K562 (cell line): ENCODE results near the gene COL26A1. TPM values are rescaled to one million over a fixed set of nuclear protein-coding genes. Genes with fewer than 3 reads are reported as not detected.
A peak's percentile ranks its signal among the peaks of the same experiment; 100 is the strongest.

Experiments used
- ATAC-seq: fragments of 200-7000 bp; cut with Tn5 transposase; 3 replicates; pipeline ENCODE4 v1.9.1; 2020; ENCODE audit warnings: moderate library complexity
- BruUV-seq: library from RNA; stranded (reverse); fragments of 400-500 nt; replicated peaks from 2 replicates; lab custom pipeline; 2021; lab: Mats Ljungman, UMichigan
- CTCF ChIA-PET: fragments of 300-600 bp; formaldehyde crosslinking; extraction: SDS; loops from one replicate; lab custom pipeline; 2021; ENCODE audit warnings: low intra/inter-chr PET ratio; lab: Yijun Ruan, JAX
- POLR2A ChIA-PET: fragments of 300-600, 350-650 bp; sonication (Branson Sonifier 250); formaldehyde crosslinking; extraction: SDS; loops from one replicate; lab custom pipeline; 2021; ENCODE audit warnings: antibody characterized with exemption, inconsistent platforms; lab: Yijun Ruan, JAX
- DNase-seq, 4 experiments: peaks; one replicate each; pipeline versions ENCODE4 v3.0.0 to v3.0.0-alpha.2; 2011 to 2018; ENCODE audit warnings: low spot score in 3 of 4, mixed read lengths in 3 of 4; ENCODE audit errors: extremely low read depth in 1 of 4
- FAIRE-seq: peaks from 2 replicates; lab custom pipeline; 2011; peaks lifted over from hg19 to GRCh38; lab: Jason Lieb, UNC
- H2AFZ ChIP-seq: 2 replicates; pipeline ENCODE4 v1.6.0; 2011; ENCODE audit warnings: low read depth, low read length, control low read depth, inconsistent platforms
- H3K27ac ChIP-seq: fragments of 200-600 bp; 3 replicates; pipeline ENCODE4 v1.8.0; 2011; ENCODE audit warnings: low read depth, mild to moderate bottlenecking, control low read depth, inconsistent platforms, low read length, moderate library complexity, mixed read lengths; ENCODE audit errors: extremely low read depth
- H3K27me3 ChIP-seq, 2 experiments: fragments of 300-600 bp in 1 of 2; 2 replicates in 1 of 2; 3 replicates in 1 of 2; pipeline versions ENCODE4 v1.6.0 to v1.8.0; 2011; ENCODE audit warnings: inconsistent platforms in 2 of 2, low read length in 2 of 2, mild to moderate bottlenecking in 1 of 2, mixed read lengths in 1 of 2, moderate library complexity in 1 of 2; ENCODE audit not compliant: control insufficient read depth in 2 of 2, insufficient read depth in 2 of 2
- H3K36me3 ChIP-seq: fragments of 300-600 bp; 3 replicates; pipeline ENCODE4 v1.8.0; 2011; ENCODE audit warnings: mild to moderate bottlenecking, low read length, inconsistent platforms; ENCODE audit not compliant: control insufficient read depth, insufficient read depth
- H3K4me1 ChIP-seq, 2 experiments: fragments of 200-600 bp in 1 of 2; replicated peaks in 1 of 2; 2 replicates in 1 of 2; 3 replicates in 1 of 2; pipeline versions ENCODE4 v1.5.1 to v1.8.0; 2011; ENCODE audit warnings: inconsistent platforms in 2 of 2, low read length in 2 of 2, mild to moderate bottlenecking in 1 of 2, mixed read lengths in 1 of 2, moderate library complexity in 1 of 2; ENCODE audit not compliant: control insufficient read depth in 2 of 2, insufficient read depth in 2 of 2
- H3K4me2 ChIP-seq: 2 replicates; pipeline ENCODE4 v1.6.1; 2011; ENCODE audit warnings: low read length, control low read depth, inconsistent platforms, mixed read lengths; ENCODE audit not compliant: insufficient read depth
- H3K4me3 ChIP-seq: fragments of 200-600 bp; sonication (generic), shearing (Covaris generic); 2 replicates; pipeline ENCODE4 v1.5.1; 2016; ENCODE audit warnings: control low read depth, inconsistent platforms
- H3K79me2 ChIP-seq: fragments of 200-600 bp; 3 replicates; pipeline ENCODE4 v1.8.0; 2011; ENCODE audit warnings: low read length, inconsistent platforms; ENCODE audit not compliant: control insufficient read depth, insufficient read depth
- H3K9ac ChIP-seq, 2 experiments: 2 replicates each; pipeline versions ENCODE4 v1.6.0 to v1.6.1; 2011; ENCODE audit warnings: low read depth in 2 of 2, low read length in 2 of 2, control low read depth in 1 of 2, inconsistent platforms in 1 of 2, mild to moderate bottlenecking in 1 of 2, mixed read lengths in 1 of 2; ENCODE audit not compliant: insufficient read depth in 1 of 2
- H3K9me1 ChIP-seq: one replicate; pipeline ENCODE4 v1.6.0; 2011; ENCODE audit warnings: inconsistent platforms, mild to moderate bottlenecking, low read length, moderate library complexity; ENCODE audit not compliant: control insufficient read depth, insufficient read depth
- H3K9me3 ChIP-seq: replicated peaks from 2 replicates; pipeline ENCODE4 v1.5.1; 2011; ENCODE audit warnings: low read depth, low read length, inconsistent platforms; ENCODE audit not compliant: control insufficient read depth, insufficient read depth
- H4K20me1 ChIP-seq: replicated peaks from 2 replicates; pipeline ENCODE4 v1.6.1; 2011; ENCODE audit warnings: low read length, inconsistent platforms, mixed read lengths; ENCODE audit not compliant: control insufficient read depth, insufficient read depth
- GABPA ChIP-seq: fragments of 200-800 bp; sonication (Bioruptor generic); conservative IDR thresholded peaks from 2 replicates; pipeline ENCODE4 v1.6.1; 2016; ENCODE audit warnings: low read depth, missing genetic modification characterization, missing compliant biosample characterization
- HNRNPUL1 ChIP-seq: fragments of 200-400 bp; formaldehyde crosslinking; IDR thresholded peaks from 2 replicates; pipeline ENCODE4 v1.6.1; 2017; ENCODE audit warnings: low read length
- NRF1 ChIP-seq, 2 experiments: fragments of 450-650 bp; IDR thresholded peaks in 1 of 2; conservative IDR thresholded peaks in 1 of 2; 2 replicates each; pipeline ENCODE4 v1.6.1; 2014; ENCODE audit warnings: mild to moderate bottlenecking in 2 of 2
- PHF20 ChIP-seq: fragments of 450-650 bp; IDR thresholded peaks from 2 replicates; pipeline ENCODE4 v1.6.1; 2018; ENCODE audit not compliant: partially characterized antibody
- SMAD3 ChIP-seq: fragments of 450-650 bp; formaldehyde crosslinking; conservative IDR thresholded peaks from 2 replicates; pipeline ENCODE4 v1.4.0; 2020; ENCODE audit warnings: mild to moderate bottlenecking
- TAF1 ChIP-seq: IDR thresholded peaks from 2 replicates; pipeline ENCODE4 v1.6.1; 2011; ENCODE audit warnings: mild to moderate bottlenecking, low read length, moderate library complexity; ENCODE audit not compliant: insufficient read depth, control insufficient read depth, severe bottlenecking; ENCODE audit errors: extremely low read depth
- ZKSCAN3 ChIP-seq: fragments of 250-450 bp; sonication (Bioruptor Pico); IDR thresholded peaks from 2 replicates; pipeline ENCODE4 v1.4.0; 2020
- ZNF274 ChIP-seq: IDR thresholded peaks from 2 replicates; pipeline ENCODE4 v1.6.1; 2011; ENCODE audit warnings: low read depth, mild to moderate bottlenecking, low read length, moderate library complexity, borderline replicate concordance
- ZNF445 ChIP-seq: fragments of 250-450 bp; sonication (Bioruptor Pico); IDR thresholded peaks from 2 replicates; pipeline ENCODE4 v1.4.0; 2020; ENCODE audit warnings: low read depth, mild to moderate bottlenecking, moderate library complexity
- ZNF644 ChIP-seq: fragments of 200-800 bp; sonication (Bioruptor generic); IDR thresholded peaks from 2 replicates; pipeline ENCODE4 v1.6.1; 2016; ENCODE audit warnings: low read depth, missing genetic modification characterization, missing compliant biosample characterization
- ZNF77 ChIP-seq: fragments of 250-450 bp; sonication (Bioruptor Pico); IDR thresholded peaks from 2 replicates; pipeline ENCODE4 v1.5.0; 2020
- WGBS: fragments of 100-300 bp; shearing (Covaris generic); methylation state at CpG from one replicate; pipeline ENCODE4 v1.1.6; 2016; ENCODE audit warnings: low coverage, mixed read lengths; ENCODE audit not compliant: insufficient coverage; ENCODE audit errors: missing lambda C conversion rate; 5-methylcytosine and 5-hydroxymethylcytosine counted together
- in situ Hi-C: fragments of 300-500 bp; cut with MboI; formaldehyde crosslinking; loops from 4 replicates; pipeline ENCODE4 v1.15.0; 2018; ENCODE audit warnings: inconsistent platforms, mixed read lengths
- intact Hi-C: fragments of 100-400 bp; cut with micrococcal nuclease; formaldehyde crosslinking; loops from 2 replicates; pipeline ENCODE4 v1.14.2; 2022
- polyA plus RNA-seq, 8 experiments: library from polyadenylated mRNA; depleted of rRNA in 4 of 8; stranded (reverse) in 5 of 8; unstranded in 3 of 8; fragments of >200 nt; fragmentation: Nextera tagmentation in 2 of 8; fragmentation: Illumina TruSeq in 1 of 8; extraction: Ambion mirVana in 2 of 8; extraction: Trizol in 1 of 8; gene quantifications; 2 replicates each; pipeline versions ENCODE4 v1.2.1 to v1.2.3, GENCODE V29; 2011 to 2014; ENCODE audit warnings: inconsistent platforms in 1 of 8, missing spikeins in 1 of 8
- total RNA-seq, 7 experiments: library from RNA; depleted of rRNA in 6 of 7; stranded (reverse); fragments of >200 nt in 6 of 7; fragmentation: Illumina TruSeq in 2 of 7; extraction: Trizol in 2 of 7; gene quantifications; 2 replicates each; pipeline versions ENCODE4 v1.2.1 to v1.2.3, GENCODE V29; 2011 to 2021; ENCODE audit warnings: low replicate concordance in 1 of 7
- TF ChIP-seq, protein P1 (sequence below): fragments of 200-800 bp; sonication (Bioruptor generic); IDR thresholded peaks from 2 replicates; pipeline ENCODE4 v1.6.1; 2017; ENCODE audit warnings: missing genetic modification characterization, missing compliant biosample characterization
- TF ChIP-seq, protein P2 (sequence below): fragments of 250-450 bp; sonication (Bioruptor Pico); IDR thresholded peaks from 2 replicates; pipeline ENCODE4 v1.8.0; 2022; ENCODE audit warnings: moderate library complexity, mild to moderate bottlenecking, inconsistent platforms
- TF ChIP-seq, protein P3 (sequence below): sonication (generic); formaldehyde crosslinking; IDR thresholded peaks from 2 replicates; pipeline ENCODE4 v1.8.0; 2022; ENCODE audit warnings: mild to moderate bottlenecking, missing genetic modification reagents

The COL26A1 gene
- total and polyA plus RNA-seq, 9 of the 15 experiments (the other 6 are each of a cell fraction or from before 2014, with no cell fraction given) = 0.04 to 0.39 (median 0.07) TPM; not detected in 5

DNA sequence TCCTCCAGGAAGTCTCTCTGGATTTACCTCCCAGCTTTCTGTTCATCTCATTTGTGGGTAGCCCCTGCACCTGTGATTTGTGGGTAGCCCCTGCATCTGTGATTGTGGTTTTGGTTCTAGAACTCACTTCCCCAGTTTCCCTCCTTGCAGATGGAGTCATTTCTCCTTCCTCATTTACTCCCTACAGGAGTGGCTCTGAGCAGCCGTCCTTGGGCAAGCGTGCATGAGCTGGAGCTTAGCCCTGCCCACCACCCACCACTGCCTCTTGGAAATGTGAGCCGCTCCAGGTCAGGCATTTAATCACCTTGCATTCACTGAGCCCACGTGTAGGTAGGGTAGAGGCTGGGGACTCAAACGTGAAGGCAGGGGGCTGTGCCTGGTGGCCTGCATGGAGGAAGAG is 8.2 kb downstream of the COL26A1 start:
- intact Hi-C loops (no loop called here), in situ Hi-C loops (no loop called here)
- CTCF ChIA-PET = no interaction called here
- FAIRE-seq = no peak
- Histone ChIP-seq H3K4me1 (no peaks in the 10 kb centered on the region), H2AFZ (no peak overlapping the region), H3K4me3 (no peak overlapping the region), H3K79me2 (no peaks in the 10 kb centered on the region), H3K27ac (no peak overlapping the region), H3K4me2 (no peak overlapping the region), H3K27me3 (peaks cover 30 to 58% of the 10 kb centered on the region in 2 experiments; a peak in 3 of 5 replicates), H3K9me3 (no peaks in the 10 kb centered on the region), H3K9me1 (no peaks in the 10 kb centered on the region), H3K36me3 (no peaks in the 10 kb centered on the region), H4K20me1 (no peaks in the 10 kb centered on the region; the same call in 1 of the 2 replicates), H3K9ac (0 out of 4 replicates have a peak overlapping the region, but pooled peaks of 1 of the 2 experiments have one; percentile 36)
- POLR2A ChIA-PET = no interaction called here
- BruUV-seq = no TSS peak
- TF ChIP-seq ZNF77 (CRISPR knock-in tag) (no peak), NRF1 (conservative IDR thresholded peaks at IDR 0.05 in 1 of 2, IDR thresholded peaks at IDR 0.05 in 1 of 2) (no peak), ZNF445 (CRISPR knock-in tag) (no peak), GABPA (tag) (no peak), PHF20 (no peak), ZNF274 (no peak), SMAD3 (CRISPR knock-in tag) (no peak), TAF1 (no peak), ZNF644 (tag) (no peak), HNRNPUL1 (no peak), ZKSCAN3 (CRISPR knock-in tag) (no peak)
- TF ChIP-seq, protein P1, sequence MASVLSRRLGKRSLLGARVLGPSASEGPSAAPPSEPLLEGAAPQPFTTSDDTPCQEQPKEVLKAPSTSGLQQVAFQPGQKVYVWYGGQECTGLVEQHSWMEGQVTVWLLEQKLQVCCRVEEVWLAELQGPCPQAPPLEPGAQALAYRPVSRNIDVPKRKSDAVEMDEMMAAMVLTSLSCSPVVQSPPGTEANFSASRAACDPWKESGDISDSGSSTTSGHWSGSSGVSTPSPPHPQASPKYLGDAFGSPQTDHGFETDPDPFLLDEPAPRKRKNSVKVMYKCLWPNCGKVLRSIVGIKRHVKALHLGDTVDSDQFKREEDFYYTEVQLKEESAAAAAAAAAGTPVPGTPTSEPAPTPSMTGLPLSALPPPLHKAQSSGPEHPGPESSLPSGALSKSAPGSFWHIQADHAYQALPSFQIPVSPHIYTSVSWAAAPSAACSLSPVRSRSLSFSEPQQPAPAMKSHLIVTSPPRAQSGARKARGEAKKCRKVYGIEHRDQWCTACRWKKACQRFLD = no peak
- TF ChIP-seq, protein P2, sequence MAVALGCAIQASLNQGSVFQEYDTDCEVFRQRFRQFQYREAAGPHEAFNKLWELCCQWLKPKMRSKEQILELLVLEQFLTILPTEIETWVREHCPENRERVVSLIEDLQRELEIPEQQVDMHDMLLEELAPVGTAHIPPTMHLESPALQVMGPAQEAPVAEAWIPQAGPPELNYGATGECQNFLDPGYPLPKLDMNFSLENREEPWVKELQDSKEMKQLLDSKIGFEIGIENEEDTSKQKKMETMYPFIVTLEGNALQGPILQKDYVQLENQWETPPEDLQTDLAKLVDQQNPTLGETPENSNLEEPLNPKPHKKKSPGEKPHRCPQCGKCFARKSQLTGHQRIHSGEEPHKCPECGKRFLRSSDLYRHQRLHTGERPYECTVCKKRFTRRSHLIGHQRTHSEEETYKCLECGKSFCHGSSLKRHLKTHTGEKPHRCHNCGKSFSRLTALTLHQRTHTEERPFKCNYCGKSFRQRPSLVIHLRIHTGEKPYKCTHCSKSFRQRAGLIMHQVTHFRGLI (CRISPR knock-in tag) = no peak
- TF ChIP-seq, protein P3, sequence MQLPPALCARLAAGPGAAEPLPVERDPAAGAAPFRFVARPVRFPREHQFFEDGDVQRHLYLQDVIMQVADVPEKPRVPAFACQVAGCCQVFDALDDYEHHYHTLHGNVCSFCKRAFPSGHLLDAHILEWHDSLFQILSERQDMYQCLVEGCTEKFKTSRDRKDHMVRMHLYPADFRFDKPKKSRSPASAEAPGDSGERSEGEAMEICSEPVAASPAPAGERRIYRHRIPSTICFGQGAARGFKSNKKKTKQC = no peak
- WGBS = 3% methylated on average over 5 of the region's 5 CpGs
- no peak for ATAC-seq
- DNase-seq = no peak
